Measurements from ENCODE around the gene DNPH1. TPM values are rescaled to one million over a fixed set of nuclear protein-coding genes. Genes with fewer than 3 reads are reported as not detected.

Gene DNPH1
- total and polyA plus RNA-seq, 9 of the 15 experiments (the other 6 are each of a cell fraction or from before 2014, with no cell fraction given) = 7.3 to 300 (median 68.7) TPM

DNA sequence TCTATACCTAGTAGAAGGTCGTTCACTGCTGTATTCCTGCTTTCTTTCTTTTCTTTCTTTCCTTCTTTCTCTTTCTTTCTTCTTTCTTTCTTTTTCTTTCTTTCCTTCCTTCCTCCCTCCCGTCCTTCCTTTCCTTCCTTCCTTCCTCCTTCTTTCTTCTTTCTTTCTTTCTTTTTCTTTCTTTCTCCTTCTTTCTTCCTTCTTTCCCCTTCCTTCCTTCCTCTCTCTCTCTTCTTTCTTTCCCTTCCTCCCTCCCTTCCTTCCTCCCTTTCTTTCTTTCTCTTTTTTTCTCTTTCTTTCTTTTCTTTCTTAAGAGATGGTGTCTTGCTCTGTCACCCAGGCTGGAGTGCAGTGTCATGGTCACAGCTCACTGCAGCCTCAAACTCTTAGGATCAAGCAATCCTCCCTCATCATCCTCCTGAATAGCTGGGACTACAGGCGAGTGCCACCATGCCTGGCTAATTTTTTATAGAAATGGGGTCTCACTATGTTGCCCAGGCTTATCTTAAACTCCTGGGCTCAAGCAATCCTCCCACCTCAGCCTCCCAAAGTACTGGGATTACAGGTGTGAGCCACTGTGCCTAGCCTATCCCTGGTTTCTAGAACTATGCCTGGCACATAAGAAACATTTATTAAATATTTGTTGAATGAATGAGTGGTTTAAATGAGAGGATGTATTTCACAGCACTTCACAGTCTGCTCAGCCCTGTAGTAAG, 2.6 kb upstream of the DNPH1 start (continued):
- TF ChIP-seq, protein P1, sequence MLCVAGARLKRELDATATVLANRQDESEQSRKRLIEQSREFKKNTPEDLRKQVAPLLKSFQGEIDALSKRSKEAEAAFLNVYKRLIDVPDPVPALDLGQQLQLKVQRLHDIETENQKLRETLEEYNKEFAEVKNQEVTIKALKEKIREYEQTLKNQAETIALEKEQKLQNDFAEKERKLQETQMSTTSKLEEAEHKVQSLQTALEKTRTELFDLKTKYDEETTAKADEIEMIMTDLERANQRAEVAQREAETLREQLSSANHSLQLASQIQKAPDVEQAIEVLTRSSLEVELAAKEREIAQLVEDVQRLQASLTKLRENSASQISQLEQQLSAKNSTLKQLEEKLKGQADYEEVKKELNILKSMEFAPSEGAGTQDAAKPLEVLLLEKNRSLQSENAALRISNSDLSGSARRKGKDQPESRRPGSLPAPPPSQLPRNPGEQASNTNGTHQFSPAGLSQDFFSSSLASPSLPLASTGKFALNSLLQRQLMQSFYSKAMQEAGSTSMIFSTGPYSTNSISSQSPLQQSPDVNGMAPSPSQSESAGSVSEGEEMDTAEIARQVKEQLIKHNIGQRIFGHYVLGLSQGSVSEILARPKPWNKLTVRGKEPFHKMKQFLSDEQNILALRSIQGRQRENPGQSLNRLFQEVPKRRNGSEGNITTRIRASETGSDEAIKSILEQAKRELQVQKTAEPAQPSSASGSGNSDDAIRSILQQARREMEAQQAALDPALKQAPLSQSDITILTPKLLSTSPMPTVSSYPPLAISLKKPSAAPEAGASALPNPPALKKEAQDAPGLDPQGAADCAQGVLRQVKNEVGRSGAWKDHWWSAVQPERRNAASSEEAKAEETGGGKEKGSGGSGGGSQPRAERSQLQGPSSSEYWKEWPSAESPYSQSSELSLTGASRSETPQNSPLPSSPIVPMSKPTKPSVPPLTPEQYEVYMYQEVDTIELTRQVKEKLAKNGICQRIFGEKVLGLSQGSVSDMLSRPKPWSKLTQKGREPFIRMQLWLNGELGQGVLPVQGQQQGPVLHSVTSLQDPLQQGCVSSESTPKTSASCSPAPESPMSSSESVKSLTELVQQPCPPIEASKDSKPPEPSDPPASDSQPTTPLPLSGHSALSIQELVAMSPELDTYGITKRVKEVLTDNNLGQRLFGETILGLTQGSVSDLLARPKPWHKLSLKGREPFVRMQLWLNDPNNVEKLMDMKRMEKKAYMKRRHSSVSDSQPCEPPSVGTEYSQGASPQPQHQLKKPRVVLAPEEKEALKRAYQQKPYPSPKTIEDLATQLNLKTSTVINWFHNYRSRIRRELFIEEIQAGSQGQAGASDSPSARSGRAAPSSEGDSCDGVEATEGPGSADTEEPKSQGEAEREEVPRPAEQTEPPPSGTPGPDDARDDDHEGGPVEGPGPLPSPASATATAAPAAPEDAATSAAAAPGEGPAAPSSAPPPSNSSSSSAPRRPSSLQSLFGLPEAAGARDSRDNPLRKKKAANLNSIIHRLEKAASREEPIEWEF (CRISPR knock-in tag; IDR thresholded peaks at IDR 0.05) = no peak
- peak; percentile 76; the same call in 1 of the 2 replicates for TF ChIP-seq LARP7 (IDR thresholded peaks at IDR 0.05)
- TF ChIP-seq NUFIP1 (IDR thresholded peaks at IDR 0.05; ENCODE audit: partially characterized antibody) = no peak
- TF ChIP-seq, protein P2, sequence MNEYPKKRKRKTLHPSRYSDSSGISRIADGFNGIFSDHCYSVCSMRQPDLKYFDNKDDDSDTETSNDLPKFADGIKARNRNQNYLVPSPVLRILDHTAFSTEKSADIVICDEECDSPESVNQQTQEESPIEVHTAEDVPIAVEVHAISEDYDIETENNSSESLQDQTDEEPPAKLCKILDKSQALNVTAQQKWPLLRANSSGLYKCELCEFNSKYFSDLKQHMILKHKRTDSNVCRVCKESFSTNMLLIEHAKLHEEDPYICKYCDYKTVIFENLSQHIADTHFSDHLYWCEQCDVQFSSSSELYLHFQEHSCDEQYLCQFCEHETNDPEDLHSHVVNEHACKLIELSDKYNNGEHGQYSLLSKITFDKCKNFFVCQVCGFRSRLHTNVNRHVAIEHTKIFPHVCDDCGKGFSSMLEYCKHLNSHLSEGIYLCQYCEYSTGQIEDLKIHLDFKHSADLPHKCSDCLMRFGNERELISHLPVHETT (CRISPR knock-in tag; conservative IDR thresholded peaks at IDR 0.05 in 1 of 2, IDR thresholded peaks at IDR 0.05 in 1 of 2) = no peak
- peak; percentile 42; the same call in 1 of the 2 replicates for TF ChIP-seq ZNF316 (IDR thresholded peaks at IDR 0.05)
- 0 out of 2 replicates have a peak, but pooled peaks have one; percentile 68 for TF ChIP-seq HLTF (IDR thresholded peaks at IDR 0.05)
- no peak for TF ChIP-seq TCFL5 (CRISPR knock-in tag; conservative IDR thresholded peaks at IDR 0.05)
- TF ChIP-seq IFI16 (CRISPR knock-in tag; IDR thresholded peaks at IDR 0.05) = no peak
- TF ChIP-seq LCOR (CRISPR knock-in tag; IDR thresholded peaks at IDR 0.05) = no peak
- peak; percentile 36 for TF ChIP-seq NCOA4 (IDR thresholded peaks at IDR 0.05; ENCODE audit: partially characterized antibody)
- no peak for TF ChIP-seq NFE2L1 (tag; IDR thresholded peaks at IDR 0.05; ENCODE audit: borderline replicate concordance, low read depth)
- TF ChIP-seq SNRNP70 (optimal IDR thresholded peaks at IDR 0.05; ENCODE audit: low read depth, low read length) = no peak
- no peak for TF ChIP-seq ZNF224 (CRISPR knock-in tag; IDR thresholded peaks at IDR 0.05)
- TF ChIP-seq PHF20 (IDR thresholded peaks at IDR 0.05; ENCODE audit: partially characterized antibody) = peak; percentile 21
- no peak for TF ChIP-seq SIN3B (IDR thresholded peaks at IDR 0.05; ENCODE audit: low read depth)
